ENCODE measurements around the gene SRSF11.
"Not testable (repeated sequence)": the region's sequence is repeated elsewhere in the genome, so short reads cannot be mapped to it uniquely, and the experiment has no call there.

DNA sequence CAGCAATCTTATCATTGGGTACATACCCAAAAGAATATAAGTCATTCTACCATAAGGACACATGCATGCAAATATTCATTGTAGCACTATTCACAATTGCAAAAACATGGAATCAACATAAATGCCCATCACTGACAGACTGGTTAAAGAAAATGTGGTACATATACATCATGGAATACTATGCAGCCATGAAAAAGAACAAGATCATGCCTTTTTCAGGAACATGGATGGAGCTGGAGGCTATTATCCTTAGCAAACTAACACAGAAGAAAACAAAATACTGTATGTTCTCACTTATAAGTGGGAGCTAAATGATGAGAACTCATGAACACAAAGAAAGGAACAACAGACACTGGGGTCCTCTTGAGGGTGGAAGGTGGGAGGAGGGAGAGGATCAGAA is 28.7 kb upstream of the SRSF11 start:
- not testable (repeated sequence) for TF ChIP-seq POLR2AphosphoS5, POLR2A, TAF1, SPI1 (IDR thresholded peaks at IDR 0.05; ENCODE audit: low read depth, low read length)
